GM21717 (cell line): ENCODE data around the gene PHACTR2.
"Not testable (repeated sequence)": the region's sequence is repeated elsewhere in the genome, so short reads cannot be mapped to it uniquely, and the experiment has no call there.

Experiments
- ATAC-seq: cut with Tn5 transposase; IDR thresholded peaks from one replicate; pipeline ENCODE4 v1.9.1; 2021; ENCODE audit warnings: mild to moderate bottlenecking, moderate library complexity; ENCODE audit not compliant: unreplicated experiment

Gene PHACTR2

GRCh38 chr6:143844006-143844405, 166.2 kb downstream of the PHACTR2 start:
- ATAC-seq = no peak

GRCh38 chr6:143845033-143845432, 167.3 kb downstream of the PHACTR2 start:
- ATAC-seq = no peak

DNA sequence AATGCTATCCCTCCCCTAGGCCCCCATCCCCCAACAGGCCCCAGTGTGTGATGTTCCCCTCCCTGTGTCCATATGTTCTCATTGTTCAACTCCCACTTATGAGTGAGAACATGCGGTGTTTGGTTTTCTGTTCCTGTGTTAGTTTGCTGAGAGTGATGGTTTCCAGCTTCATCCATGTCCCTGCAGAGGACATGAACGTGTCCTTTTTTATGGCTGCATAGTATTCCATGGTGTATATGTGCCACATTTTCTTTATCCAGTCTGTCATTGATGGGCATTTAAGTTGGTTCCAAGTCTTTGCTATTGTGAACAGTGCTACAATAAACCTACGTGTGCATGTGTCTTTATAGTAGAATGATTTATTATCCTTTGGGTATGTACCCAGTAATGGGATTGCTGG, 173.9 kb downstream of the PHACTR2 start:
- ATAC-seq = not testable (repeated sequence)

DNA sequence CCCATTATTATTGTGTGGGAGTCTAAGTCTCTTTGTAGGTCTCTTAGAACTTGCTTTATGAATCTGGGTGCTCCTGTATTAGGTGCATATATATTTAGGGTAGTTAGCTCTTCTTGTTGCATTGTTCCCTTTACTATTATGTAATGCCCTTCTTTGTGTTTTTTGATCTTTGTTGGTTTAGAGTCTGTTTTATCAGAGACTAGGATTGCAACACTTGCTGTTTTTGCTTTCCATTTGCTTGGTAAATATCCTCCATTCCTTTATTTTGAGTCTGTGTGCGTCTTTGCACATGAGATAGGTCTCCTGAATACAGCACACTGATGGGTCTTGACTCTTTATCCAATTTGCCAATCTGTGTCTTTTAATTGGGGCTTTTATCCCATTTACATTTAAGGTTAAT, 177.3 kb downstream of the PHACTR2 start:
- ATAC-seq = not testable (repeated sequence)

DNA sequence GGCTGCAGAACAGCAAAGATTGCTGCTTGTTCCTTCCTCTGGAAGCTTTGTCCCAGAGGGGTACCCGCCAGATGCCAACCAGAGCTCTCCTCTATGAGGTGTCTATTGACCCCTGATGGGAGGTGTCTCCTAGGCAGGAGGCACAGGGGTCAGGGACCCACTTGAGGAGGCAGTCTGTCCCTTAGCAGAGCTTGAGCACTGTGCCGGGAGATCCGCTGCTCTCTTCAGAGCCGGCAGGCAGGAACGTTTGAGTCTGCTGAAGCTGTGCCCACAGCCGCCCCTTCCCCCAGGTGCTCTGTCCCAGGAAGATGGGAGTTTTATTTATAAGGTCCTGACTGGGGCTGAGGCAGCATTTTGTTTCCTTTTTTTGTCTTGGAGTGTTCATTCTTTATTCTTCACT, 179.0 kb downstream of the PHACTR2 start:
- ATAC-seq = not testable (repeated sequence)

GRCh38 chr6:143857651-143858050, 179.9 kb downstream of the PHACTR2 start:
- ATAC-seq = no peak

GRCh38 chr6:143859891-143860660, 182.3 kb downstream of the PHACTR2 start:
- no peak for ATAC-seq

GRCh38 chr6:143863771-143864170, 186.0 kb downstream of the PHACTR2 start:
- no peak for ATAC-seq

- no peak for ATAC-seq
Observed at GRCh38 chr6:143864234-143864633, 186.5 kb downstream of the PHACTR2 start, which contains the start of gene ZC2HC1B. TSS of gene ZC2HC1B (plus strand) at chr6:143864474. CDS start at chr6:143864540, 66 bp downstream.

DNA sequence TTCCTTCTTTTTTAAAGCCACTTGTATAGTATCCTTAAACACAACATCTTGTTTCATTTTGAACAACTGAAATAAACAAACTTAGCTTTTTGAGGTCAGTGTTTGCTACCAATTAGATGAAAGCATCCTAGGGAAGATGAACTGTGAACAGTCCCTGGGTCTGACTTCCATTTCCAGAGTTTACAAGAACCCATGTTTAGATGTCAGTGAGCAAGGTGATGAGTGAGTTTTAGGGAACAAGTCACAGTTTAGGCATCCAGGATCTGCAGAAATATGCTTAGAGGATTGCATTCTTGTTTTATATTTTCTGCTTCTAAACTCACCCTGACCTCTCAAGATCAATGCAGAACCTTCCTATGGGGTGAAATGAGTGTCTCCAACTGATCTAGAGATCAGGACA, 189.5 kb downstream of the PHACTR2 start:
- ATAC-seq = no peak

- not testable (repeated sequence) for ATAC-seq
Observed at GRCh38 chr6:143868808-143869207, 191.0 kb downstream of the PHACTR2 start.

- not testable (repeated sequence) for ATAC-seq
Observed at GRCh38 chr6:143871202-143871730, 193.5 kb downstream of the PHACTR2 start.

DNA sequence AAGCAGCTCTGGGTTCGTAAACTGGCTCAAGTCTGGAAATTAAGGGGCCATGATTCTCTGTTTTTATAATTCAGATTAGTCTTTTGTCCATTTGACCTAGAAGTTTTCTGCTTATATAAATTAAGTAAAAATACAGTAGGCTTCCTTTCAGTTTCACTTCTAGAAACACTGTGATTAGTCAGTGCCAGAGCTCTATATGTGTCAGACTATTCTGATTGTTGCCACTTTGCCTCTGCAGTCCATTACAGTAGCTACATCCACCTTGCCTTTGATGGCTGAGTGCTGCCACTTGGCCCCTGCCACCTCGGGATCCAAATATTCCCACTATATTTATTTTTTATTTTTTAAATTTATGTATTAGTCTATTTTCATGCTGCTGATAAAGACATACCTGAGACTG, 194.4 kb downstream of the PHACTR2 start:
- peak; percentile 100 for ATAC-seq

GRCh38 chr6:143873600-143873999, 195.8 kb downstream of the PHACTR2 start:
- not testable (repeated sequence) for ATAC-seq

- not testable (repeated sequence) for ATAC-seq
Observed at GRCh38 chr6:143874503-143874902, 196.7 kb downstream of the PHACTR2 start.

DNA sequence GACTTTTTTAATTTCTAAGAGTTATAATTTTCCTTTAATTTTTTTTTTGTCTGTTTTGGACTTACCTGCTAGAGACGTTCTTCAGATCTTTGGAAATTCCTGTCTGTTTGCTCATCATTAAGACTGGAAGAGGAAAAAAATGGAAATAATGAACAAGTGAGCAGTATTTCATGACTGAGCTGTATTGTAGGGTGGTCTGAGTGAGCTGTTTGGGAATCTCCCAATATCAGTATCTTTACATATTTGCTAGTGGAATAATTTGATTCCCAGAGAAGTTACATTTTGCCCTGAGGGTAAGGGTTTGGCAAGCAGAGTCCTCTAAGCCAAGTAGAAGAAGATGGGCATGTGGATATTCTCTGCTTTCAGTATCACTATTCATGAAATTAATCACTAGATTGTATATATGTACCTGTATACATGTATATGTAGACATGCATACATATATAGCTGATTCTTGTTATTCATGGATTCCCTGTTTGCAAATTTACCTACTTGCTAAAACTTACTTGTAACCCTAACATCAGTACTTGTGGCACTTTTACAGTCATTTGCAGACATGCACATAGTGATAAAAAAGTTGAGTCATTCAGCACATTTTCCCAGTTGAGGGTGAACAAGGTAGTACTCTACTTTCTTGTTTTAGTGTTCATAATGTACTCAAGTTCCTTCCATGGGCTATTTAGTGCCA, 200.0 kb downstream of the PHACTR2 start:
- no peak for ATAC-seq

DNA sequence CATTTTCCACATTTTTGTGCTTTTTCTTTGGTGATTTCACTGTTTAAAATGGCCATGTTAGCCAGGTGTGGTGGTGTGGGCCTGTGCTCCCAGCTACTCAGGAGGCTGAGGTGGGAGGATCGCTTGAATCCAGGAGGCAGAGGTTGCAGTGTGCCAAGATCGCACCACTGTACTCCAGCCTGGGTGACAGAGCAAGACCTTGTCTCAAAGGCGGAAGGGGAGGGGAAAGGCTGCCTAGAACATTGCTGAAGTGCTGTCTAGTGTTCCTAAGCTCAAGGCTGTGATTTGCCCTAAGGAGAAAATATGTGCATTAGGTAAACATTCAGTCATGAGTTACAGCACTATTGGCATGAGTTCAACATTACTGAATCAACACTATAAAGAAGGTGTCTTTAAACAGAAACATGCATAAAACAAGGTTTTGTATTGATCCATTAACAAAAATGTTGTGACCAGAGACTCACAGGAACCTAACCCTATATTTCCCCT, 200.6 kb downstream of the PHACTR2 start:
- no peak for ATAC-seq

- ATAC-seq = no peak
Observed at GRCh38 chr6:143880412-143880811, 202.6 kb downstream of the PHACTR2 start.
